Liver (tissue), 9 donors: ENCODE results near the gene CD300C. TPM values are rescaled to one million over a fixed set of nuclear protein-coding genes. Genes with fewer than 3 reads are reported as not detected.

ENCODE experiments used
- DNase-seq: peaks from one replicate; pipeline ENCODE4 v3.0.0-alpha.2; 2017; ENCODE audit warnings: low spot score
- H3K27ac ChIP-seq, 2 donors: one replicate each; pipeline ENCODE4 v1.7.0; 2013; ENCODE audit warnings: inconsistent platforms in 2 of 2, low read length in 2 of 2, control low read depth in 1 of 2, low read depth in 1 of 2, mild to moderate bottlenecking in 1 of 2
- H3K27me3 ChIP-seq, 4 donors: one replicate each; pipeline versions ENCODE4 v1.6.1 to v1.7.0; 2013; ENCODE audit warnings: low read length in 3 of 4, inconsistent platforms in 1 of 4, mild to moderate bottlenecking in 1 of 4, moderate library complexity in 1 of 4; ENCODE audit not compliant: control insufficient read depth in 4 of 4, insufficient read depth in 4 of 4
- H3K36me3 ChIP-seq, 4 donors: one replicate each; pipeline versions ENCODE4 v1.6.1 to v1.7.0; 2013; ENCODE audit warnings: low read length in 3 of 4, mild to moderate bottlenecking in 3 of 4, low read depth in 1 of 4, moderate library complexity in 1 of 4; ENCODE audit not compliant: control insufficient read depth in 4 of 4, insufficient read depth in 3 of 4
- H3K4me1 ChIP-seq, 4 donors: one replicate each; pipeline versions ENCODE4 v1.6.1 to v1.7.0; 2013; ENCODE audit warnings: low read length in 3 of 4, mild to moderate bottlenecking in 3 of 4, moderate library complexity in 1 of 4; ENCODE audit not compliant: control insufficient read depth in 4 of 4, insufficient read depth in 4 of 4
- H3K4me3 ChIP-seq, 3 donors: one replicate each; pipeline versions ENCODE4 v1.6.1 to v1.7.0; 2013; ENCODE audit warnings: low read length in 3 of 3, control low read depth in 1 of 3, low read depth in 1 of 3, mild to moderate bottlenecking in 1 of 3
- H3K9ac ChIP-seq, 2 donors: one replicate each; pipeline ENCODE4 v1.7.0; 2013; ENCODE audit warnings: low read length in 2 of 2, mild to moderate bottlenecking in 2 of 2, moderate library complexity in 2 of 2, control low read depth in 1 of 2, low read depth in 1 of 2
- H3K9me3 ChIP-seq, 4 donors: one replicate each; pipeline versions ENCODE4 v1.6.1 to v1.7.0; 2013; ENCODE audit warnings: low read length in 3 of 4; ENCODE audit not compliant: control insufficient read depth in 4 of 4
- EGR1 ChIP-seq, 2 donors: IDR thresholded peaks; 2 replicates each; pipeline ENCODE4 v1.6.1; 2016 to 2018; ENCODE audit warnings: antibody characterized with exemption in 2 of 2, low read depth in 2 of 2
- FOXA1 ChIP-seq: IDR thresholded peaks from 2 replicates; pipeline ENCODE4 v1.6.1; 2016; ENCODE audit warnings: antibody characterized with exemption
- FOXA2 ChIP-seq: IDR thresholded peaks from 2 replicates; pipeline ENCODE4 v1.6.1; 2016; ENCODE audit warnings: antibody characterized with exemption
- HNF4A ChIP-seq, 2 donors: conservative IDR thresholded peaks; 2 replicates each; pipeline ENCODE4 v1.6.1; 2016; ENCODE audit warnings: antibody characterized with exemption in 2 of 2, mild to moderate bottlenecking in 2 of 2
- HNF4G ChIP-seq: IDR thresholded peaks from 2 replicates; pipeline ENCODE4 v1.6.1; 2016; ENCODE audit warnings: antibody characterized with exemption
- JUND ChIP-seq, 2 donors: IDR thresholded peaks; 2 replicates each; pipeline ENCODE4 v1.6.1; 2016; ENCODE audit warnings: antibody characterized with exemption in 2 of 2
- NR2F2 ChIP-seq: IDR thresholded peaks from 2 replicates; pipeline ENCODE4 v1.6.1; 2016; ENCODE audit warnings: antibody characterized with exemption
- RAD21 ChIP-seq, 2 donors: IDR thresholded peaks; 2 replicates each; pipeline ENCODE4 v1.6.1; 2016; ENCODE audit warnings: antibody characterized with exemption in 2 of 2, mild to moderate bottlenecking in 2 of 2
- RXRA ChIP-seq, 2 donors: IDR thresholded peaks; 2 replicates each; pipeline ENCODE4 v1.6.1; 2017 to 2018; ENCODE audit warnings: antibody characterized with exemption in 2 of 2, mild to moderate bottlenecking in 1 of 2
- SP1 ChIP-seq: IDR thresholded peaks from 2 replicates; pipeline ENCODE4 v1.6.1; 2018; ENCODE audit warnings: antibody characterized with exemption, mild to moderate bottlenecking
- TAF1 ChIP-seq: conservative IDR thresholded peaks from 2 replicates; pipeline ENCODE4 v1.6.1; 2016; ENCODE audit warnings: antibody characterized with exemption, mild to moderate bottlenecking
- YY1 ChIP-seq: IDR thresholded peaks from 2 replicates; pipeline ENCODE4 v1.6.1; 2016; ENCODE audit warnings: antibody characterized with exemption, mild to moderate bottlenecking
- WGBS: extraction: QIAGEN DNeasy Blood & Tissue Kit; methylation state at CpG from one replicate; pipeline ENCODE4 v1.1.7; 2013; 5-methylcytosine and 5-hydroxymethylcytosine counted together
- polyA plus RNA-seq, 2 donors: library from polyadenylated mRNA; stranded (reverse) in 1 of 2; unstranded in 1 of 2; fragments of 200-250 nt in 1 of 2; fragments of >200 nt in 1 of 2; fragmentation: Nextera tagmentation in 1 of 2; extraction: Ambion mirVana in 1 of 2; gene quantifications; one replicate each; pipeline versions ENCODE4 v1.2.1 to v1.2.3, GENCODE V29; 2013 to 2015
- total RNA-seq, 2 donors: library from RNA; depleted of rRNA; stranded (reverse); fragments of >200 nt; gene quantifications; one replicate each; pipeline ENCODE4 v1.2.3, GENCODE V29; 2014
- TF ChIP-seq, protein P1 (sequence below): IDR thresholded peaks from 2 replicates; pipeline ENCODE4 v1.6.1; 2016; ENCODE audit warnings: antibody characterized with exemption
- TF ChIP-seq, protein P2 (sequence below): fragments of 150-350 bp; IDR thresholded peaks from 2 replicates; pipeline ENCODE4 v1.5.1; 2017; ENCODE audit warnings: improper control_type of control experiment, low read depth, low read length; ENCODE audit not compliant: missing input control
- TF ChIP-seq, protein P3 (sequence below): IDR thresholded peaks from 2 replicates; pipeline ENCODE4 v1.6.1; 2016; ENCODE audit warnings: antibody characterized with exemption, mild to moderate bottlenecking
- TF ChIP-seq, protein P4 (sequence below): IDR thresholded peaks from 2 replicates; pipeline ENCODE4 v1.6.1; 2016; ENCODE audit warnings: antibody characterized with exemption
- donor health status: healthy.
- donor health status: healthy.
- donor health status: healthy.
- donor health status: healthy.
- donor health status: healthy.

The CD300C gene
- total and polyA plus RNA-seq, 4 donors, result 0.17 to 1.5 (median 1.0) TPM

DNA sequence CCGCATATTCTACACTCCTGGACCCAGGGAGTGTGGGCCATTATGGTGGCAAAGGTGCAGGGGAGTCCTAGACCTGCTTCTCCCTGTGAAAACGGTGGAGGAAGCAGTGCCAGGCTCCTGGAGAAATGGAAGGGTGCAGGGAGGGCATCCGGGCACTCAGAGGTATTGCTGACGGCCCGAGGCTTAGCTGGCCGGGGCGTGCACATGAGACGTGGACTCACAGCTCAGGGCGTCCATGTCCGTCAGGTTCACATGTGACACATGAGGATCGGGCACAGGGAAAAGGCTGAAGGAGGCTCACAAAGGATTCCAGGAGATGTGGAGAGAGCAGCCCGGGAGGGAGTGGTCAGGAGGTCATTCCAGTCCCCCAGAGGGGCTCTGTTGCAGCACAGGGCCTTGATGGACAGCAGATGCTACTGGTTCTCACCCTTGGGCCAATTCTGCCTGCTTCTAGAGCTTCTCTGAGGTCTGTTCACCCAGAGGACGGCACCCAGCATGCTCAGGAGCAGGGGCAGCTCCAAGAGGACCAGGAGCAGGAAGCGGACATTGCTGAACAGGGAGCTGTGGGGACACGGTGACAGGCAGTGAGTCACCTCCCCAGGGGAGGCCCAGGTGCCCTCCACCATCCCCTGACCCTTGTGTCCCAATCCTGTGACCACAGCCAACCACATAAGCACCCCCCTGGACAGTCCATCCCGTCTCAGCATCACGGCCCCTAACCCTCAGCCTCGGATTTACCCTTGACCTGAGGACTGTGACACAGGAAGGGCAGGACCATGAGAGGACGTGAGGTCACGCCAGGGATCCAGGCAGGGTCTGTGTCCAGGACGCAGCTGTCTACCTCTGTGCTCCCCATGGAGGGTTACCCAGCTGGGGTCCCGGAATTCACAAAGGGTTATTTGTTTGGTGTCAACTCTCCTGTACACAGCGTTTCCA lies 4.5 kb downstream of the CD300C start:
- no peak overlapping the region for H3K9ac ChIP-seq
- TF ChIP-seq YY1, result no peak
- 67% methylated on average over 23 of the region's 23 CpGs for WGBS
- peaks cover 0 to 4% (median 0%) of the 10 kb centered on the region in 4 donors for H3K4me1 ChIP-seq
- DNase-seq, result no peak
- H3K4me3 ChIP-seq, result no peak overlapping the region
- no peaks in the 10 kb centered on the region for H3K9me3 ChIP-seq
- H3K27me3 ChIP-seq, result peaks cover 0 to 2% (median 0%) of the 10 kb centered on the region in 4 donors
- no peak overlapping the region for H3K27ac ChIP-seq
- no peaks in the 10 kb centered on the region for H3K36me3 ChIP-seq

DNA sequence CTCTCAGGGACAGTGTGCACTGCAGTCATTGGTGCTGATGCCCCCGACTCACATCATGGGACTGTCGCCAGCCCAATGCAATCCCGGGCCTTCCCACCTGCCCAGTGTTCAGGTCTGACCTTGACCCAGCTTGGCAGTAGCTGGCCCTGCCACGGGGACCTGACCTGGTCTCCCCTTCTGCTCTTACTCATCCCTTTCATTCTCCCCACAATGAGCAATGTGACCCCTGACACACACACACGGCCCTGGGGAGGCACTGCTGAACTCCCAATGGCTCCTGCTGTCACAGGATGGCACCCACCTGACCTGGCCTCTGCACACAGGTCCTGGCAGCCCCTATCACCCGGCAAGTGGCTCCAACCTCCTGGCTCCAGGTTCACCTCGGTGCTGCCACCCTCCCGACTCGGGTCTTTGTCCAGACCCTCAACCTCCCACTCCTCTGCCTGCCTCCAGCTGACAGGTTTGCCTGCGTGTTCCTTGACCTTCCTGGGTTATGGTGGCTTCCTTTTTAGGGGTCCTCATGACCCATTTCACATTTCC lies 6.6 kb downstream of the CD300C start:
- Histone ChIP-seq H3K27ac (no peak overlapping the region), H3K27me3 (peaks cover 0 to 6% (median 0%) of the 10 kb centered on the region in 4 donors), H3K9me3 (no peaks in the 10 kb centered on the region), H3K4me1 (no peaks in the 10 kb centered on the region), H3K36me3 (no peaks in the 10 kb centered on the region), H3K4me3 (no peak overlapping the region), H3K9ac (no peak overlapping the region)
- WGBS, result 67% methylated on average over 10 of the region's 10 CpGs
- no peak for DNase-seq
- TF ChIP-seq HNF4A (conservative IDR thresholded peaks at IDR 0.05), result no peak
- TF ChIP-seq FOXA2, result no peak
- TF ChIP-seq RAD21 (IDR thresholded peaks at IDR 0.05), result no peak
- TF ChIP-seq TAF1, result no peak
- TF ChIP-seq FOXA1, result no peak
- TF ChIP-seq RXRA (IDR thresholded peaks at IDR 0.05), result no peak
- no peak for TF ChIP-seq HNF4G

DNA sequence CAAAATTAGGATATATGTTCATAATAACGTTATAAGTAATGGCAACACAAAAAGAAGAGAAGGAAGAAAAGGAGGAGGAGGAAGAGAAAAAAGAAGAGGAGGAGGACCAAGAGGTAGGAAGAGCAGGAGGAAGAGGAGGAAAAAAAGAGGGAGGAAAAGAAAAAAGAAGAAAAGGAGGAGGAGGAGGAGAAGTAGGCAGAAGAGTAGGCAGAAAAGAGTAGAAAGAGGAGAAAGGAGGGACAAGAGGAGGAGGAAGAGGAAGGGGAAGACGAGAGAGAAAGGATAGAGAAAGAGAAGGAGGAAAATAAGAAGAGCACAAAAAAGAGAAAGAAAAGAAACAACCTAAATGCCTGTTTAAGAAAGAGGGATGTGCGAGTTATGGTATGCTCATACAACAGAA lies 9.0 kb downstream of the CD300C start:
- Histone ChIP-seq H3K27ac (no peak overlapping the region), H3K4me1 (no peaks in the 10 kb centered on the region), H3K9me3 (no peaks in the 10 kb centered on the region), H3K36me3 (no peaks in the 10 kb centered on the region), H3K27me3 (peaks cover 0 to 7% (median 0%) of the 10 kb centered on the region in 4 donors), H3K4me3 (no peak overlapping the region), H3K9ac (no peak overlapping the region)
- DNase-seq, result no peak
- TF ChIP-seq RXRA (IDR thresholded peaks at IDR 0.05) (no peak), JUND (IDR thresholded peaks at IDR 0.05) (no peak), RAD21 (IDR thresholded peaks at IDR 0.05) (no peak), NR2F2 (no peak), TAF1 (no peak), FOXA2 (no peak), HNF4G (no peak), YY1 (no peak), EGR1 (IDR thresholded peaks at IDR 0.05; ENCODE audit: low read depth in 2 of 2) (no peak), SP1 (no peak), HNF4A (conservative IDR thresholded peaks at IDR 0.05) (no peak)
- TF ChIP-seq, protein P1, sequence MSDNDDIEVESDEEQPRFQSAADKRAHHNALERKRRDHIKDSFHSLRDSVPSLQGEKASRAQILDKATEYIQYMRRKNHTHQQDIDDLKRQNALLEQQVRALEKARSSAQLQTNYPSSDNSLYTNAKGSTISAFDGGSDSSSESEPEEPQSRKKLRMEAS, result no peak
- TF ChIP-seq, protein P2, sequence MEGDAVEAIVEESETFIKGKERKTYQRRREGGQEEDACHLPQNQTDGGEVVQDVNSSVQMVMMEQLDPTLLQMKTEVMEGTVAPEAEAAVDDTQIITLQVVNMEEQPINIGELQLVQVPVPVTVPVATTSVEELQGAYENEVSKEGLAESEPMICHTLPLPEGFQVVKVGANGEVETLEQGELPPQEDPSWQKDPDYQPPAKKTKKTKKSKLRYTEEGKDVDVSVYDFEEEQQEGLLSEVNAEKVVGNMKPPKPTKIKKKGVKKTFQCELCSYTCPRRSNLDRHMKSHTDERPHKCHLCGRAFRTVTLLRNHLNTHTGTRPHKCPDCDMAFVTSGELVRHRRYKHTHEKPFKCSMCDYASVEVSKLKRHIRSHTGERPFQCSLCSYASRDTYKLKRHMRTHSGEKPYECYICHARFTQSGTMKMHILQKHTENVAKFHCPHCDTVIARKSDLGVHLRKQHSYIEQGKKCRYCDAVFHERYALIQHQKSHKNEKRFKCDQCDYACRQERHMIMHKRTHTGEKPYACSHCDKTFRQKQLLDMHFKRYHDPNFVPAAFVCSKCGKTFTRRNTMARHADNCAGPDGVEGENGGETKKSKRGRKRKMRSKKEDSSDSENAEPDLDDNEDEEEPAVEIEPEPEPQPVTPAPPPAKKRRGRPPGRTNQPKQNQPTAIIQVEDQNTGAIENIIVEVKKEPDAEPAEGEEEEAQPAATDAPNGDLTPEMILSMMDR, result no peak
- TF ChIP-seq, protein P3, sequence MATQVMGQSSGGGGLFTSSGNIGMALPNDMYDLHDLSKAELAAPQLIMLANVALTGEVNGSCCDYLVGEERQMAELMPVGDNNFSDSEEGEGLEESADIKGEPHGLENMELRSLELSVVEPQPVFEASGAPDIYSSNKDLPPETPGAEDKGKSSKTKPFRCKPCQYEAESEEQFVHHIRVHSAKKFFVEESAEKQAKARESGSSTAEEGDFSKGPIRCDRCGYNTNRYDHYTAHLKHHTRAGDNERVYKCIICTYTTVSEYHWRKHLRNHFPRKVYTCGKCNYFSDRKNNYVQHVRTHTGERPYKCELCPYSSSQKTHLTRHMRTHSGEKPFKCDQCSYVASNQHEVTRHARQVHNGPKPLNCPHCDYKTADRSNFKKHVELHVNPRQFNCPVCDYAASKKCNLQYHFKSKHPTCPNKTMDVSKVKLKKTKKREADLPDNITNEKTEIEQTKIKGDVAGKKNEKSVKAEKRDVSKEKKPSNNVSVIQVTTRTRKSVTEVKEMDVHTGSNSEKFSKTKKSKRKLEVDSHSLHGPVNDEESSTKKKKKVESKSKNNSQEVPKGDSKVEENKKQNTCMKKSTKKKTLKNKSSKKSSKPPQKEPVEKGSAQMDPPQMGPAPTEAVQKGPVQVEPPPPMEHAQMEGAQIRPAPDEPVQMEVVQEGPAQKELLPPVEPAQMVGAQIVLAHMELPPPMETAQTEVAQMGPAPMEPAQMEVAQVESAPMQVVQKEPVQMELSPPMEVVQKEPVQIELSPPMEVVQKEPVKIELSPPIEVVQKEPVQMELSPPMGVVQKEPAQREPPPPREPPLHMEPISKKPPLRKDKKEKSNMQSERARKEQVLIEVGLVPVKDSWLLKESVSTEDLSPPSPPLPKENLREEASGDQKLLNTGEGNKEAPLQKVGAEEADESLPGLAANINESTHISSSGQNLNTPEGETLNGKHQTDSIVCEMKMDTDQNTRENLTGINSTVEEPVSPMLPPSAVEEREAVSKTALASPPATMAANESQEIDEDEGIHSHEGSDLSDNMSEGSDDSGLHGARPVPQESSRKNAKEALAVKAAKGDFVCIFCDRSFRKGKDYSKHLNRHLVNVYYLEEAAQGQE, result no peak
- TF ChIP-seq, protein P4, sequence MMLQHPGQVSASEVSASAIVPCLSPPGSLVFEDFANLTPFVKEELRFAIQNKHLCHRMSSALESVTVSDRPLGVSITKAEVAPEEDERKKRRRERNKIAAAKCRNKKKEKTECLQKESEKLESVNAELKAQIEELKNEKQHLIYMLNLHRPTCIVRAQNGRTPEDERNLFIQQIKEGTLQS, result no peak
- WGBS, result 63% methylated on average over 3 of the region's 3 CpGs
